NCI-H82 (cell line): Measurements from ENCODE around the gene PDE3A.

Experiments
- DNase-seq: peaks from one replicate; lab custom pipeline; 2025; lab: John Stamatoyannopoulos, UW

PDE3A gene

DNA sequence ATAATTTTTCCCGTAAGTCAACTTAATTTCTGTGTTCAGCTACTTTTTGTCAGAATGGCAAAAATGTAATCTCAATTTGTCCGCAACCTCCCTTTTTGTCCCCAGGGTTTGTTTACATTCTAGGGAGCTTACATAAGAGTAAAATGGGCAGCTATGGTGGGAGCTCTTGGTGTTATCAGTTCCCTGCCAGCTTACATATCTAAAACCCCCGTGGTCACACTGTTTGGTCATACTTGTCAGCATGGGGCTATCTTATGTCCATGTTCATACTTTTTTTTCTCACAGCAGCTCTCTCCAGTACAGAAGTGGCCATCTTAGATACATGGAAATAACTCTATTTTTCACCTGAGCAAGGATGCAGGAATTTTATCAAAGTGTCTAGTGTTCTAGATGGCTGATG, 343.5 kb downstream of the PDE3A start:
- no peak for DNase-seq

GRCh38 chr12:20716037-20716436, 347.7 kb downstream of the PDE3A start:
- peak; percentile 23 for DNase-seq

GRCh38 chr12:20716985-20717384, 348.6 kb downstream of the PDE3A start:
- no peak for DNase-seq

GRCh38 chr12:20718294-20718693, 350.0 kb downstream of the PDE3A start:
- DNase-seq = no peak

DNA sequence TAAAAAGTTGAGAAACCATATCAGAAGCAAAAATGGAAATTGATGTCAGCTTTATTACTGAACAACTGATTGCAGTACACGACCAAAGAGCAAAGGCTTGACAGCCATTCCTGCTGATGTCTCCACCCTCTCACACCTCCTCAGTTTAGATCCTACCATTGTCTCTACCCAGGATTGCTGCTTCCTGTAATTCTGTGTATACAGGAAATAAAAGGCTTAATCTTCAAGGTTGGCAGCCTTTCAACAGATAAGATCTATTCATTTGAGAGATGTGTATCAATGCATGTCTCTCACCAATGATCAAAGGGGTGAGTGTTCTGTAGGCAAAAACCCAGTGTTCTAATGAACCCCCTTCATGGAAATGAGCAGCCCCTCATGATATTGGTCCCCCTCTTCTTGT, 353.8 kb downstream of the PDE3A start:
- no peak for DNase-seq

DNA sequence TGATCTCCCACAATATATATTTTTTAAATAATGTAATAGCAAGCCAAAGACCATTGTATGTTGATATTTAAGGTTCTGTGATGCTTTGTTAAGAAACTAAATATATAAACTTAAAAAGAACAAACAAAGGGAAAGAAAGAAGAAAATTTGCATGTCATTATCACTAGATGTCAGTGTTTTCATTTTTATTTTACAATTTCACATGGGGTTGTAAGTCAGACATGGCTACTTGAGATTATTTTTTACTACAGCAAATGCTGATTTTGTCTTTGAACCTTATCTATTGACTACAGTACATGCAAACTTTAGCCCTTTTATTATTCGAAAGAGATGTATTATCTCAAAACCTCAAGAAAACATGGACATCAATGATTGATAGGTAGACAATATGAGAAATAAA, 362.9 kb downstream of the PDE3A start:
- DNase-seq = no peak
